Upper lobe of left lung (tissue), 6 donors: Measurements from ENCODE around the gene ORMDL3. TPM values are rescaled to one million over a fixed set of nuclear protein-coding genes. Genes with fewer than 3 reads are reported as not detected.

ENCODE experiments used
- ATAC-seq, 2 donors: fragments of 200-7000 bp; cut with Tn5 transposase; one replicate each; pipeline ENCODE4 v1.9.1; 2022; ENCODE audit warnings: mild to moderate bottlenecking in 2 of 2, moderate library complexity in 2 of 2; ENCODE audit not compliant: low FRiP score in 2 of 2
- DNase-seq, 2 donors: peaks; one replicate each; pipeline ENCODE4 v3.0.0-alpha.2; 2019 to 2020
- H3K27ac ChIP-seq, 4 donors: fragments of 200-600 bp; sonication (generic); one replicate each; pipeline ENCODE4 v1.5.1; 2016 to 2019
- H3K27me3 ChIP-seq, 4 donors: fragments of 200-600 bp; sonication (generic); one replicate each; pipeline ENCODE4 v1.5.1; 2017 to 2019
- H3K36me3 ChIP-seq, 4 donors: fragments of 200-600 bp; sonication (generic); one replicate each; pipeline ENCODE4 v1.5.1; 2016 to 2019
- H3K4me1 ChIP-seq, 4 donors: fragments of 200-600 bp; sonication (generic); one replicate each; pipeline ENCODE4 v1.5.1; 2018 to 2019
- H3K4me3 ChIP-seq, 4 donors: fragments of 200-600 bp; sonication (generic); one replicate each; pipeline ENCODE4 v1.5.1; 2017 to 2019; ENCODE audit warnings: mild to moderate bottlenecking in 2 of 4, moderate library complexity in 1 of 4
- H3K9me3 ChIP-seq, 4 donors: fragments of 200-600 bp; sonication (generic); one replicate each; pipeline ENCODE4 v1.5.1; 2018 to 2019
- EP300 ChIP-seq, 4 donors: sonication (generic); formaldehyde crosslinking; IDR thresholded peaks; one replicate each; pipeline ENCODE4 v1.5.1; 2017; ENCODE audit warnings: antibody characterized with exemption in 4 of 4, control low read depth in 2 of 4
- POLR2A ChIP-seq, 4 donors: fragments of 450-650 bp; IDR thresholded peaks; one replicate each; pipeline ENCODE4 v1.5.1; 2016 to 2017; ENCODE audit warnings: antibody characterized with exemption in 4 of 4, mild to moderate bottlenecking in 2 of 4
- POLR2AphosphoS5 ChIP-seq, 2 donors: sonication (generic); formaldehyde crosslinking; IDR thresholded peaks; one replicate each; pipeline ENCODE4 v1.5.1; 2017; ENCODE audit warnings: antibody characterized with exemption in 2 of 2
- WGBS, 2 donors: methylation state at CpG; one replicate each; pipeline ENCODE4 v1.1.5; 2017 to 2018; 5-methylcytosine and 5-hydroxymethylcytosine counted together
- total RNA-seq, 6 donors: library from RNA; depleted of rRNA in 4 of 6; stranded (reverse); fragments of >200 nt in 4 of 6; gene quantifications; one replicate each; pipeline versions ENCODE4 v1.1.0 to v1.2.1, GENCODE V29; 2016 to 2021
- TF ChIP-seq, protein P1 (sequence below), 6 experiments: fragments of 450-650 bp in 4 of 6; fragments of 200-600 bp in 2 of 6; sonication (generic) in 2 of 6; IDR thresholded peaks; one replicate each; pipeline ENCODE4 v1.5.1; 2016 to 2019; ENCODE audit warnings: antibody characterized with exemption in 6 of 6
- donor health status: DM: no; HTN: no; CAD: no; lungs with moderate emphysema.
- donor health status: DM: no; HTN: yes; CAD: no; lungs with severe emphysema.

Gene ORMDL3
- total RNA-seq, 6 donors from 2014 or later = 69.9 to 99.6 (median 82.7) TPM

DNA sequence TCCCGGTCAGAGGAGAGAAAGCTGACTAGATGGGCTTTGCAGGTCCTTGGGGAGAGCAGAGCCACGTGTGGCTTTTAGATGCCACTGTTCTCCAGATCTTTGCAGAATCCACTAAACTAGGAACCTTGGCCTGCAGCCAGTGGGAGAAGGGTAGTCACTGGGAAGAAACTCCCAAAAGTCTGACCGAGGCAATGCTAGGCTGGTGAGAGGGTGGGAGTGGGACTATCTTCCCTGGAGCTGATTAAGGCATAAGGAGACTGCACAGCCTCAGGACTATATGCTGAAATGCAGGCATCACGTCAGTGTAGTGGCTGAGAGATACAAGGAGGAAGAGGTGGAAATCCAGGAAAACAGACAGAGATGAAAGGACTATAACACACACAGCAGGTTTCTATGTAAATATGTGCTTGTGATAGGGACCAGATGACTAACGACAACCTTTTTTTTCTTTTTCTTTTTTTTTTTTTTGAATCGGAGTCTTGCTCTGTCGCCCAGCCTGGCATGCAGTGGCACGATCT lies 33.2 kb upstream of the ORMDL3 start:
- no peak for DNase-seq
- TF ChIP-seq, protein P1, sequence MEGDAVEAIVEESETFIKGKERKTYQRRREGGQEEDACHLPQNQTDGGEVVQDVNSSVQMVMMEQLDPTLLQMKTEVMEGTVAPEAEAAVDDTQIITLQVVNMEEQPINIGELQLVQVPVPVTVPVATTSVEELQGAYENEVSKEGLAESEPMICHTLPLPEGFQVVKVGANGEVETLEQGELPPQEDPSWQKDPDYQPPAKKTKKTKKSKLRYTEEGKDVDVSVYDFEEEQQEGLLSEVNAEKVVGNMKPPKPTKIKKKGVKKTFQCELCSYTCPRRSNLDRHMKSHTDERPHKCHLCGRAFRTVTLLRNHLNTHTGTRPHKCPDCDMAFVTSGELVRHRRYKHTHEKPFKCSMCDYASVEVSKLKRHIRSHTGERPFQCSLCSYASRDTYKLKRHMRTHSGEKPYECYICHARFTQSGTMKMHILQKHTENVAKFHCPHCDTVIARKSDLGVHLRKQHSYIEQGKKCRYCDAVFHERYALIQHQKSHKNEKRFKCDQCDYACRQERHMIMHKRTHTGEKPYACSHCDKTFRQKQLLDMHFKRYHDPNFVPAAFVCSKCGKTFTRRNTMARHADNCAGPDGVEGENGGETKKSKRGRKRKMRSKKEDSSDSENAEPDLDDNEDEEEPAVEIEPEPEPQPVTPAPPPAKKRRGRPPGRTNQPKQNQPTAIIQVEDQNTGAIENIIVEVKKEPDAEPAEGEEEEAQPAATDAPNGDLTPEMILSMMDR (IDR thresholded peaks at IDR 0.05) = no peak
- no peak for TF ChIP-seq EP300 (IDR thresholded peaks at IDR 0.05)
- no peak for TF ChIP-seq POLR2AphosphoS5 (IDR thresholded peaks at IDR 0.05)
- no peak for TF ChIP-seq POLR2A (IDR thresholded peaks at IDR 0.05)
- H3K36me3 ChIP-seq = no peaks in the 10 kb centered on the region
- ATAC-seq = no peak
- H3K4me3 ChIP-seq = no peak overlapping the region
- no peaks in the 10 kb centered on the region for H3K9me3 ChIP-seq
- peaks cover 0 to 4% (median 4%) of the 10 kb centered on the region in 4 donors for H3K4me1 ChIP-seq
- WGBS, 2 donors = 68 to 78% methylated on average over 8 of the region's 8 CpGs
- H3K27ac ChIP-seq = no peak overlapping the region
- H3K27me3 ChIP-seq = no peaks in the 10 kb centered on the region

DNA sequence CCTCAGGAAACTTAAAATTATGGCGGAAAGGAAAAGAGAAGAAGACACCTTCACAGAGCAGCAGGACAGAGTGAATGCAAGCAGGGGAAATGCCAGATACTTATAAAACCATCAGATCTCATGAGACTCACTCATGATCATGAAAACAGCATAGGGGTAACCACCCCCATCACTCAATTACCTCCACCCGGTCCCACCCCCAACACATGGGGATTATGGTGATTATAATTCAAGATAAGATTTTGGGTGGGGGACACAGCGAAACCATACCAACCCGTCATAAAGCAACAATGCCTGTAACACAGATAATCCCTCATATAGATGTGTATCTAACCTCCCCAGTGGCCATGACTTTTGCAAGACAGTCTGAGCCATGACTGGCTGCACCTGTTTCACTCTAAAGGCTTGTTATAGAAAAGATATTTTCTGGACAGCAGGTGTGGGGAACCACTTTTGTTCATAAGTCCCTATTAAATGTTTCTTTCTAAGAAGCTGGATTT lies 28.4 kb upstream of the ORMDL3 start:
- no peaks in the 10 kb centered on the region for H3K36me3 ChIP-seq
- TF ChIP-seq EP300 (IDR thresholded peaks at IDR 0.05) (no peak), POLR2A (IDR thresholded peaks at IDR 0.05) (no peak), POLR2AphosphoS5 (IDR thresholded peaks at IDR 0.05) (no peak)
- TF ChIP-seq, protein P1 (IDR thresholded peaks at IDR 0.05) = no peak
- H3K4me1 ChIP-seq = peaks cover 8 to 22% (median 21%) of the 10 kb centered on the region in 4 donors
- H3K9me3 ChIP-seq = no peaks in the 10 kb centered on the region
- H3K27me3 ChIP-seq = no peaks in the 10 kb centered on the region
- no peak overlapping the region for H3K27ac ChIP-seq
- 62 to 78% methylated on average over 4 of the region's 4 CpGs for WGBS, 2 donors
- DNase-seq = no peak
- no peak overlapping the region for H3K4me3 ChIP-seq
- ATAC-seq = no peak

DNA sequence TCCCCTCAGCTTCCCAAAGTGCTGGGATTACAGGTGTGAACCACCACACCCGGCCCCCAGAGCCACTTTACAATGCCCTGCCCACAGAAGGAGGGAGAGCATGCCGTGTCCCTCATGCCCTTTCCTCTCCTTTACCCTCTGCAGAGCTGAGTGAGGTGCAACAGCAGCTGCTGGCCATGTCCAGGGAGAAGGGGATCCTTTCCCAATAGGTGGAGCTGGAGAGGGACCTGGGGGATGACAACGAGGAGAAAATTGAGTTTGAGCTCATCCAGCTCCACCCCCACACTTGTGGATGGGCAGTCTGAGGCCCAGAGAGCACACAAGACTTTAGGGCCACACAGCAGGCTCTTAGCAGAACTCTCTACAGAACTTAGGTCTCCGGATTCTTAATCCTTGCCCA lies 27.5 kb upstream of the ORMDL3 start:
- WGBS, 2 donors = 80 to 92% methylated on average over 2 to 3 of the region's 4 CpGs
- Histone ChIP-seq H3K4me3 (no peak overlapping the region), H3K36me3 (no peaks in the 10 kb centered on the region), H3K27ac (no peak overlapping the region), H3K4me1 (peaks cover 8 to 24% (median 21%) of the 10 kb centered on the region in 4 donors), H3K27me3 (no peaks in the 10 kb centered on the region), H3K9me3 (no peaks in the 10 kb centered on the region)
- TF ChIP-seq EP300 (IDR thresholded peaks at IDR 0.05) = no peak
- TF ChIP-seq POLR2AphosphoS5 (IDR thresholded peaks at IDR 0.05) = no peak
- TF ChIP-seq, protein P1 (IDR thresholded peaks at IDR 0.05) = no peak
- no peak for TF ChIP-seq POLR2A (IDR thresholded peaks at IDR 0.05)
- no peak for ATAC-seq
- DNase-seq = no peak

DNA sequence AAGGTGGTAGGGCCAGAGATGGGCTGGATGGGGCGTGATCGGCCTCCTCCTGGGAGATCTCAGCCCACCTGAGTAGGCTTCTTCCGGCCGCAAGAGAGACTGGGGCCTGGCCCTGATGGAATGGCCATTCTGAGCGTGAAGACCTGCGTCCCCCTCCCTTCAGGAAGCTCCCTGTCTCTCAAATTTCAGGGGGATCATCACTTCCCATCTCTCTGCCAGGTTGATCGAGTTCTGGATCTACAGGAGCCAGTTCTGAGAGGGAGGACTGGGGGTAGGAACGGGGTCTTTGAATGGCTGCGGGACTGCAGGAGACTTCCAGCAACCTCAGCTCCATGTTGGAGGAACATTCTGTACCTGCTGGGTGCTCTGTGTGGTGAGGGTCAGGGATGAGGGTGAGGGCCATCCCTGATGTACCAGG lies 26.1 kb upstream of the ORMDL3 start:
- Histone ChIP-seq H3K27me3 (no peaks in the 10 kb centered on the region), H3K4me1 (peaks cover 17 to 29% (median 21%) of the 10 kb centered on the region in 4 donors), H3K4me3 (peak overlapping the region in 3 of 4 donors; percentile 37 to 56 (median 48)), H3K9me3 (no peaks in the 10 kb centered on the region), H3K36me3 (no peaks in the 10 kb centered on the region), H3K27ac (peak overlapping the region in 3 of 4 donors; percentile 48 to 79 (median 75))
- no peak for DNase-seq
- ATAC-seq = no peak
- TF ChIP-seq POLR2AphosphoS5 (IDR thresholded peaks at IDR 0.05) (no peak), EP300 (IDR thresholded peaks at IDR 0.05) (no peak), POLR2A (IDR thresholded peaks at IDR 0.05) (no peak)
- TF ChIP-seq, protein P1 (IDR thresholded peaks at IDR 0.05) = no peak
- WGBS, 2 donors = 27 to 58% methylated on average over 5 to 9 of the region's 9 CpGs
